Stimulated activated CD8-positive, alpha-beta memory T cell treated with anti-CD3 and anti-CD28 coated beads, Interleukin-12 subunit alpha, Interleukin-12 subunit beta, amount 100 ng/mL, for 24 hours (primary cell): Measurements from ENCODE around the gene SH3BGRL3.
"Not testable (repeated sequence)": the region's sequence is repeated elsewhere in the genome, so short reads cannot be mapped to it uniquely, and the experiment has no call there.

Experiments used
- DNase-seq: peaks from one replicate; pipeline ENCODE4 v3.0.0-alpha.2; 2020; ENCODE audit errors: extremely low read depth

The SH3BGRL3 gene

DNA sequence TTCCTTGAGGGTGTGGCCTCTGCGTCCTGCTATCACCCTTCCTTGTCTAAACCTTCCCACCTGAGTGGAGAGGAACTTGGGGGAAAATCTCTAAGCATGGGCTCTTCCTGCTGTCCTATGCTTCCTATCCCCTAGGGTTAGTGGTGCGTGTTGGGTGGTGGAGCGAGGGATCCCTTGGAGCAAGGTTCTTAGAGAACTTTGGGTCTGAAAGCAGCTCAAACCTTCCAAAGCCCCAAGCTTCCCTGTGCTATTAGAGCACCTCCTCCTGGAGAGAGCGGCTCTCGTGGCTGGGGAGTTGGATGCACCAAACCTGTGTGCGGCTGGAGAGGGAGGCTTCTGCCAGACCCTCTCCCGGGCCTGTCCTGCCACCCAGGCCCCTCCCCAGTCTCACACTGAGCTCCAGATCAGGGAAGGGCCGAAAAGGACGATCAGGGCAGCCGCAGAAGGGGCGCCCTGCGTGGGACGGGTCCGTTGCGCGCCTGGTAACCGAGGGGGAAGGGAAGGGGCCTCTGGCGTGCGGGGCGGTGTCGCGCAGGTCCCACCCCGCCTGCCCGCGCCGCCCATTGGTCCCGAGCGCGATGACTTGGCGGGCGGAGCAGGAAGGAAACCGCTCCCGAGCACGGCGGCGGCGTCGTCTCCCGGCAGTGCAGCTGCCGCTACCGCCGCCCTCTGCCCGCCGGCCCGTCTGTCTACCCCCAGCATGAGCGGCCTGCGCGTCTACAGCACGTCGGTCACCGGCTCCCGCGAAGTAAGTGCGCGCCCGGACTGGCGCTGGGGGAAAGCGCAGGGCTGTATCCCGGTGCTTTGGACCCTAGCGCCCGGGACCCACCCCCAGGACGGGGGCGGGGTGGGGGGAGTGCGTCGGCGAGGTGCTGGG is at the start of gene SH3BGRL3:
Gene SH3BGRL3, plus strand, starts transcription at position 631 of the 877 bp plus-strand sequence. Its CDS starts 70 bp downstream, at position 701.
- DNase-seq = no peak

DNA sequence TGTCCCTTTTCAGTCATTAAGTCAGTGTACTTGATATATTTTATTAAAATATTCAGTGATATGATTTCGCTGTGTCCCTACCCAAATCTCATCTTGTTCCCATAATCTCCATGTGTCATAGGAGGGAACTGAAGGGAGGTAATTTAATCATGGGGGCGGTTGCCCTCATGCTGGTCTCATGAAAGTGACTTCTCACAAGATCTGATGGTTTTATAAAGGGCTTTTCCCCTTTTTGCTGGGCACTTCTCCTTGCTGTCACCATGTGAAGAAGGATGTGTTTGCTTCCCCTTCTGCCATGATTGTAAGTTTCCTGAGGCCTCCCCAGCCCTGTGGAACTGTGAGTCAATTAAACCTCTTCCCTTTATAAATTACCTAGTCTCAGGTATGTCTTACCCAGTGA is 49.2 kb upstream of the SH3BGRL3 start:
- not testable (repeated sequence) for DNase-seq

DNA sequence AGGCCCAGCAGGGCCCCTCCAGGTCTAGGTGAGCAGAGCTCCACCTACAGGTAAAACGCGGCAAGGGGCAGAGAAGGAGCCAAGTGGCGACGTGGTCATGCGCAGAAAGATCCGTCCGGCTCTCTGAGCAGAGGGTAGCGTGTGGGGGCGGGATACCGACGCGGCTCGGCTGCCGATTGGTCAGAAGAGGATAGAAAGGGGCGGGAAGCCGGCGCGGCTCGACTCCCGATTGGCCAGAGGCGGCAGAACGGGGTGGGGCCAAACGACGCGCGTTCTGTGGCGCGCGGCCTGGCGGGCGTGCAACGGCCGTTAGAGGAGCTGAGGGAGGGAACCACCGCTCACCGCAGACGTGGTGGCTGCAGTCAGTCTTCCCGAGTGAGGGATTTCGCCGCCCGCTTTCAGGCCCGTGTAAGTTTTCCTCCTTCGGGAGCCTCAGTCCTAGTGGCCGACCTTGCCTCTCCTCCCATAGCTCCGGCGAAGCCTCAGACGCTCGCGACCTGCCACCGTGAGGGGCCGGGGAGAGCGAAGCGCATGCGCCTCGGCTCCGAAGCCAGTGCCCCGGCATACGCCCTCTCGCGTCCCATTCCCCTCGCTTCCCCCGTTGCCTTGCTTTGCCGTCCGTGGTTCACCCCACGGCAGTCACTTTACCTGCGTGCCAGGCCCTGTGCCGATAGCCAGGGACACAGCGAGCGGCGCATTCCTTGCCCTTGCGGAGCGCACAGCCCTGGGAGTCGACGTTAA is 45.8 kb upstream of the SH3BGRL3 start, which contains the start of gene CEP85:
Gene CEP85, plus strand, starts transcription at position 298 of the 741 bp plus-strand sequence. CDS start 5,584 bp downstream, outside the sequence.
- peak; percentile 90 for DNase-seq

DNA sequence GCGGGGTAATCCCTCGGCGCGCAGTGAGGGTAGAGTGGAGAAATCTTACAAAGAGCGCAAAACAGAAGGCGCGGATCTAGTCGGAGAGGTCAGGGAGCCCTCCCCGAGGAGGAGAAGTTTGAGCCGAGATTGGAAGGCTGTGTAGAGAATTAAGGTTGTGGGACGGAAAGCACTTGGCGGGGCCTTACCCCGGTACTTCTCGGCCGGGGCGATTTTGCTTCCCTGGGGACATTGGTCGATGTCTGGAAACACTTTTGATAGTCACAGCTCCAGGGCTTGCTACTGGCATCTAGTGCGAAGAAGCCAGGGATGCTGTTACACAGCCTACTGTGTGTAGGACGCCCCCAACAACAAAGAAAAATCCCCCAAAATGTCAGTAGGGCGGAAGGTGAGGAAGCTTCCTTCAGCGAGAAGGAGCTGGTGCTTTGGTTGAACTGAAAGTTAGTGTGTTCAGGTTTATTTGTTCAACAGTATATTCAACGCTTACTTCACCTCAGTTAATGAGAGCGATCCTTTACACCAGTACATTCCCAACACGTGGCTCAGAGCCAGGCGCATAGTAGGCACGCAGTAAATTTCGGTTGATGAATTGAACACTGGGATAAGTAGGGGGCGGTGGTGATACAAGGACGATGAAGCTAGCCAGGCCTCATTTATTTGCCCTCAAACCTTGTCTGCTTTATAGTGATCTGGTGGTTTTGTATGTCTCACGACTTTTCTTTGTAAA is 45.1 kb upstream of the SH3BGRL3 start:
- DNase-seq = no peak

DNA sequence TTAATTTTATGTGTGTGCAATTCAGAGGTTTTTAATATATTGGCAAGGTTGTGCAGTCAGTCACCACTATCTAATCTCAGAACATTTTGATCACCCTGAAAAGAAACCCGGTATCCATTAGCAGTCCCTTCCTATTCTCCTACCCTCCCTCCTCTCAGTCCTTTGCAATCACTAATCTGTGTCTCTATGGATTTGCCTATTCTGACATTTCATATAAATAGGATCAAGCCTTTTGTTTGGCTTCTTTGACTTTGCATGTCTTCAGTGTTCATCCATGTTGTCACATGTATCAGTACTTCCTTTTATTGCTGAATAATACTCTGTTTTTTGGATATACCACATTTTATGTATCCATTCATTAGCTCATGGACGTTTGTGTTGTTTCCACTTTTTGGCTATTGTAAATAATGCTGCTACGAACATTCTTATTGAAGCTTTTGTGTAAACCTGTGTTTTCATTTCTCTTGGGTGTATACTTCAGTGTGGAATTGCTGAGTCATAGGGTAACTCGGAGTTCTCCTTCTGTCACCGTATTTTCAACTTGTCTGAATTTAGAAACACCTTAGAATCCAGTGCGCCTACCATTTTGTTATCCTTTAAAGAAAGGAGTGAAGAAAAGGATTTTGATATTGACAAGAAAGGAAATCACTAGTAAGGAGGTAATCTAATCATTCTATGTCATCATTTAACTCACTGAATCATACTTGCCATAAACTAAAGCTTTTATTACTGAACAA is 42.5 kb upstream of the SH3BGRL3 start:
- no peak for DNase-seq

DNA sequence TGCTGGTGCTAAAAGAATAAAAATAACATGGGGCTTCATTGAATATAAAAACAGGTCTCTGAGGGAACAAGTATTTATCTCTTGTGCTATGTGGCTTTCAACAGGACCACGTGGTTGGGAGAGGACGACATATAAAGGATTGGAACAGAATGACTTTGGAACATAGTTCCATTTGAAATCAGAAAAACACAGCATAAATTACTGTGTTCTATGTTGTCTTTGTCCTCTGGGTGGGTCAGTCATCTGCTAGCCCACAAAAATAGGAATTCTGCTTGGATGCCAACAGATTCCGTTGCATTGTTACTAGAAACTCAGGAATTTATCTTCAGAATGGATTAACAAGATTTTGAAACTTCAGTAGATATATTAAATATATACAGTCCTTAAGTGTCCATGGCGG is 40.0 kb upstream of the SH3BGRL3 start:
- no peak for DNase-seq

DNA sequence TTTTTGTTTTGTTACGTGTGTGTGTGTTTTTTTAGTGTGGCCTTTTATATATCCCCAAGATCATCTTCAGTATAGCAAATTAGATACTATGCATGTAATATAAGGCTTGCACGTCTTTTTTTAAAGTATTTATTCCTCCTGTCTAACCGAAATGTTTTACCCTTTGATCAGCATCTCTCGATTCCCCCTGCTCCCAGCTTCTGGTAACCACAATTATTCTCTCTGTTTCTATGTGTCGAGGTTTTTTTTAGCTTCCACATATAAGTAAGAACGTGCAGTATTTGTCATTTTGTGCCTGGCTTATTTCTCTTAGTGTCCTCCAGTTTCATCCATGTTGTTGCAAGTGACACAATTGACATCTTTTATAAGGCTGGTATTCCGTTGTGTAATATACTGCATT is 27.2 kb upstream of the SH3BGRL3 start:
- no peak for DNase-seq

DNA sequence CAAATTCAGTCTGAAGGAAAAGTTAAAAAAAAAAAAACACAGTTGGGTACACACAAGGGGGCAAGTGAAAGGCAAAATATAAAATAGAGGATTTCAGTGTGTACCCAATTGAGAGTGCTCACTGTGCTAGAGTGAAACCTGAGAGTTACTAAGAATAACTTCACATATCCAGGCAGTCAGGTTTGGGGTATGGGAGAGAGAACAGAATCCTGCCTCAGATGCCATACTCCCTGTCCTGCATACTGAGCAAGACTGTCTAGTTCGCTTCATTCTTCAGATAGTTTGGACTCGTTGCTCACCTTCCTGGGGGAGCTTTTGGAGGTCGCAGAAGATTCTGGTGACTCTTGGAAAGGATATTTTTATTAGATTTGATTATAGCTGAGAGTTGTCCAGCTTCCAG is 25.5 kb upstream of the SH3BGRL3 start:
- no peak for DNase-seq

DNA sequence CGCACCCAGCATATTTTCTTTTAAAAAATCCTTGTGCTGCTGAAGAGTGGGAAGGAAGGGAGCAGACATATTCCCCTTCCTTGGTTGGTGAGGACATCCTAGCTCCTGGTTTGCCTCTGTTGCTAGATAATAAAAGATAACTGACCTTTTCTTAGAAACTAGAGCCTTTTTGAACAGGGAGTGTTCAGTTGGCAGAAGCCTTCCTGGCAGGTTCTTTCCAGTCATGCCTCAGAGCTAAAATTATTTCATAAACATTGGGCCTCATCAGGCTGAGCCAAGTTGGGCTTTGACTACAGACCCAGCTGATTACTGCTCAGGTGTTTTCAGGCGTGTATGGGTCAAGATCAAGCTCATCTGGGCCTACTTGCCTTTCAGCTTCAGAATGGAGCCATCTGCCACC is 22.7 kb upstream of the SH3BGRL3 start:
- DNase-seq = no peak

DNA sequence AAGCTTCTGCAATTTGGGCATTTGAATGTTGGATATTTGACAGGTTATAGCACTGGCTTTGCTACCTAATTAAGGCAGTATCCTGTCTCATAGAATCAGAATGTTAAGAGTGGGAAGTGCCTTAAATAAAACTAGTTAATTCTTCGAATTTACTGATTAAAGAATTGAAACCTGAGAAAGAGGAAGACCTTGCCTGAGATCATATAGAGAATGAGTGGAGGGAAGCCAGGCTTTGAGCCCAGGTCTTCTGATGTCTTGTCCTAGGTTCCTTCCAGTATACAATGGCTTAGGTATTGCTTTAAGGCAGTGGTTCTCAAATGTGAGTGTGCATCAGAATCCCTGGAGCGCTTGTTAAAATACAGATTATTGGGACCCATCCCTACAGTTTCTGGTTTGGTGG is 20.9 kb upstream of the SH3BGRL3 start:
- DNase-seq = no peak

DNA sequence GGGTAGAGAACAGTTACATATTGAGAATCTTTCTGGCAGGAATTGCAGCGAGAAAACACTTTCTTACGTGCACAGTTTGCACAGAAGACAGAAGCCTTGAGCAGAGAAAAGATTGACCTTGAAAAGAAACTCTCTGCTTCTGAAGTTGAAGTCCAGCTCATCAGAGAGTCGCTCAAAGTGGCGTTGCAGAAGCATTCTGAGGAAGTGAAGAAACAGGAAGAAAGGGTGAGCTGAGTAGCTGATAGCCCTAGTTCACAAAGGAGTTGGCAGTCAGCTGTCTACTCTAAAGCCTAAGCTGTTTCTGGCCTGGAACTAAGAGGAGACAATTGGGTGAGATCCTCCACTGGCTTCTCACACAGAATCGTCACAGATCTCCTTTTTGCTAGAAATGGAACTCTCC is 20.3 kb upstream of the SH3BGRL3 start:
- no peak for DNase-seq

DNA sequence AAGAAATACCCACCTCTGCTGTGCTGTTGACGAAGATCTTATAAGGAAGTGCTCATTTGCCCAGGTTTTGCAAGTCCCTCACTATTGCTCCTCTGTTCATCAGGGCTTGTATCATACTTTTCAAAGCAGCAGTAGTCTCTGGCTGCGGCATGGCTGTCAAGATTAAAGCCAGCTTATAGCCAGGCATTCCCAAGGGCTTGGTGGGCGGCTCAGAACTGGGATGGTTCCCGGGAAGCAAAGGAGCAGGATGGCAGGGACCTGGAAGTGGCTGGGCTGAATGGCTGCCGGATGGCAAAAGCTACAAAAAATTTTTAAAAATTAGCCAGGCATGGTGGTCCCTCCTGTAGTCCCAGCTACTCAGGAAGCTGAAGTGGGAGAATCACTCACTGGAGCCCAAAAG is 16.7 kb upstream of the SH3BGRL3 start:
- DNase-seq = no peak

DNA sequence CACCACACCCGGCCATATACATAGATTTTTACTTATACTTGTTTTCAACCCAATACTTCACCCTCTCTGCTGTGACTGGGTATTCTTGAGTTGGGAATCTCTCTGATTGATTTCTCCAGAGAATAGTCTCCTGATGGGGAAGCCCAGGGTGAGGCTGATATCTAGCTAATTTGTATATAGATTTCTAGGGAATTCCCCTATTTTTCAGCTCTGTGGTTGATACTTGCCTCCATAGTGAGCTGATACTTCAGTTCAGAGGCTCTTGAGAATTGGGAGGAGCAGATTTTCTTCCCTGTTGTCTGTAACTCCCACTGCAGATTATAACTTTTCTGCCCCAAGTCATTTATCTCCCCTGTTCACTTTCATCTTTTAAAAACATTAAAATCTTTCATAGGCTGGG is 14.5 kb upstream of the SH3BGRL3 start:
- no peak for DNase-seq

DNA sequence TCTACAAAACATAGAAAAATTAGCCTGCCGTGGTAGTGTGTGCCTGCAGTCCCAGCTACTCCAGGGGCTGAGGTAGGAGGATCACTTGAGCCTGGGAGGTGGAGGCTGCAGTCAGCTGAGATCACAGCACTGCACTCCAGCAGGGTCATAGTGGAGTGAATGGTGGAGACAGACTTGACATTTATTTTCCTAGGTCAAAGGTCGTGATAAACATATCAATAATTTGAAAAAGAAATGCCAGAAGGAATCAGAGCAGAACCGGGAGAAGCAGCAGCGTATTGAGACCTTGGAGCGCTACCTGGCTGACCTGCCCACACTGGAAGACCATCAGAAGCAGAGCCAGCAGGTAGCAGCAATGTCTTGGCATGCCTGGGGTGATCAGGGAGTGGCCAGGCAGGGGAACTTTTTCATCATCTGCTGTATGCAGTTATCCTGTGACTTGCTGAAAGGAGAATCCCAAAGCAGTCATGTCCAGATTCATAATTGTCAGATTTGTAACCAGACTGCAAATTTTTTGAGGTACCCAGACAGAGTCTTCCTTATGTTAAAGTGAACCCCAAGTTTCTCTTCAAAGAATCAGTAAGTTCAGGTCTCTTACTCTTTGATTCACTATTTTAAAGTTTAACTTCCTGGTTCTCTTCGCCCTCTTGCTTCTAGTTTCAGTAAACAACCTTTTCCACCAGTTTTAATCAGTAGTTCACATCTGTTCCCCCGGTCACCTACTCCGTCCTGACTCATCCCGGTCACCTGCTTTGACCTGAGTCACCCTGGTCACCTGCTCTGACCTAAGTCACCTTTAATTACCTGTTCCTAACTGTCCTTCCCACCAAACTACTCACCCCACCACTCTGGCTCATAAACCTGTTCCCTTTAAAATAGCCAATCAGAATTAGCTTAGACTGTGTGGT is 11.3 kb upstream of the SH3BGRL3 start:
- no peak for DNase-seq

DNA sequence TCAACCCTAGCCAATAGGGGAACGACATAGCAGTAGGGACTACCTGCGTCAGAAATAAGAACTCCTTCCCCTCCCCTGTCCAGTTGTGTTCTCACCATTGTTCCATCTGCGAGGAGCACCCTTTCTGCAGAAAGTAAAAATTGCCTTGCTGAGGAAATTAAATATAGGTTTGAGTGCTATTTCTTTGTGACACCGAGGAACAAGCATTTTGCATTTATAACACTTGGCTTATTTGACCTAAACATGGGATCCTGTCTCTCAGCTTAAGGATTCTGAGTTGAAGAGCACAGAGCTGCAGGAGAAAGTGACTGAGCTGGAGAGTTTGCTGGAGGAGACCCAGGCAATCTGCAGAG is 10.7 kb upstream of the SH3BGRL3 start:
- no peak for DNase-seq

DNA sequence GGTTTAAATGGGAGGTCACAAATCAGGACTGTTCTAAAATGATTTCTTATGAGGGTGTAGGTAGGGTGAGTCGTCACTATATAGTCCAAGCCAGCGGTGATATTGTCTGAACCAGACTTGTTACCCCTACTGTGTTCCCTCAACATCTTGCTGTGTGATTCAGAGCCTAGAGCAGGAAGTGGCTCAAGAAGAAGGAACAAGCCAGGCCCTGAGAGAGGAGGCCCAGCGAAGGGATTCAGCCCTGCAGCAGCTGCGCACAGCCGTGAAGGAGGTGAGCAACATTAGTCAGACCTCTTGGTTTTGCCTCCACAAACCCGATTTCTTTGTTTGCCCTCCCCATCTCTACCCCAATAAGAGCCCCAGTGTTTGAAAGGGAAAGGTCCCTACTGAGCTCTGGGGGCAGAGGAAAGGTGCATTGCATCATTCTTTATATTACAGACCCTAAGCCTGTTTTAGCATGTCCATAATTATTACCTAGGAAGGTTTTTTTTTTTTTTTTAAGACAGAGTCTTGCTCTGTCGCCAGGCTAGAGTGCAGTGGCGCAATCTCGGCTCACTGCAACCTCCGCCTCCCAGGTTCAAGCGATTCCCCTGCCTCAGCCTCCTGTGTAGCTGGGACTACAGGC is 5.0 kb upstream of the SH3BGRL3 start:
- no peak for DNase-seq

DNA sequence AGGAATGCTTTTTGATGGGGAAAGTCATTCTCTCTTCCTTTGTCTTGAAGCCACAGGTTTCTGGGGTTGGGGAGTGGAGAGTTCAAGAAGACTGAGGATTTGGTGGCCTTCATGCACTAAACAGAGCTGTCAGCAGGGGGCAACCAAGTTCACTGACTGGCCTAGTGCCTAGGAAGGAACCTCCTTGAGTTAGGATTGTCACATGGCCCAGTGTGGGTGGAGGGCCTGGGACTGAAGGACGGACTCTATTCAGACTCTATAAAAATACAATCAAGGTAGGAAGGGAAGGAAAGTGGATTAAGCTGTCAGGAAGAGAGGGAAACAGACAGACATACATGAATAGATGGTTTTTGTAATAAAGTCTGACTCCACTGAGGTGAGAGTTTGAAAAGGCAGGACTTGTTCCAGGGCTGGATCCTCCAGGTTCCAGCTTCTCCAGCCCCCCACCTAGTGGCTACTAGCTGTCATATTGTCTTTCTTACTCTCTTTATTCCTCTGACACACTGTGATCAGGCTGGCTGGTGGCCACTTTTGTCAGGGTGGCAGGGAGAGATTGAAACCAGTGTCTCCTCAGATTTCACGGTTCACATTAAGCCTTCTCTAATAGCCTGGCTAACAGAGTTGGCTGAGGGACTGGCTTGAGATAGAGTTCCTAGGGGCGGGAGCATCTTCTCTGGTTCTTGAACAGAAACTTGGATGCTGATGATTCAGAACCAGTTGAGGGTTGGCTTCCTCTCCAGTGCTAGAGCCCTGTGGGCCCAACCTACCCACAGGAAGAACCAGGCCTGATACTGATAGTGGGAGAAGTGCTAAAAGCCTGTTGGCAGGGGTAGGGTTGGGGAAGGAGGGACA is 4.1 kb upstream of the SH3BGRL3 start:
- no peak for DNase-seq

DNA sequence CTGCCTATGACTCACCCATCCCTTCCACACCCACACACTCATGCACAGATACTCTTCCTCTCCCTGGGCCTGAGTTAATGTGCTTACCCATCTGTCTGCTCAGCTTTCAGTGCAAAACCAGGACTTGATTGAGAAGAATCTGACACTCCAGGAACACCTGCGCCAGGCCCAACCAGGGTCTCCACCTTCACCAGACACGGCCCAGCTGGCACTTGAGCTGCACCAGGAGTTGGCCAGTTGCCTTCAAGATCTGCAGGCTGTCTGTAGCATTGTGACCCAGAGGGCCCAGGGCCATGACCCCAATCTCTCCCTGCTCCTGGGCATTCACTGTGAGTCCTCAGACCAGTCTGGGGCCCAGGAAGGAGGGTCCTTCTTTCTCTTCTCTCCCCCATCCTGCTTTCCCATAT is 3.5 kb upstream of the SH3BGRL3 start:
- no peak for DNase-seq

DNA sequence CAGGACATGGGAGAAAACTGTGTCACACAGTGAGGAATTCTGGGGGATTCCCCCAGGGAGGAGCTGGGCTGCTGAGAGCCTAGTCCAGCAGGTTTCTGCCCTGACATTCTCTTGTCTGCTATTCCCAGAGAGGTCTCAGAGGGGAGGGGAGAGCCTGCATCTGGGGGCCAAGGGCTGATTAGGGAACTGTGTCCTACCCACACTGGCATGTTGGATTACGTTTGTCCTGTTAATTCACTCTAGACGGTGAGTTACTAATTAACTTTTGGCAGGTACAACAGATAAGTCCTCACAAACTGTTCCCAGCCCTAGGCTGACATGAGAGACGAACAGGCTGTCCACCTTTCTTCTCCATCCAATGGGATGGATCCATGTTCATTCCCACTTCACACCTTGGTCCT is 2.6 kb upstream of the SH3BGRL3 start:
- no peak for DNase-seq
